HG03457 (cell line): ENCODE measurements around the gene HSPBAP1.

Experiments
- ATAC-seq: cut with Tn5 transposase; IDR thresholded peaks from one replicate; pipeline ENCODE4 v1.9.1; 2021; ENCODE audit warnings: moderate number of reproducible peaks; ENCODE audit not compliant: unreplicated experiment

The HSPBAP1 gene

GRCh38 chr3:122793568-122794416, at the start of gene HSPBAP1:
Gene HSPBAP1, minus strand, starts transcription at chr3:122793831. Its CDS starts 151 bp downstream, at chr3:122793680.
- peak; percentile 47 for ATAC-seq

- ATAC-seq, result no peak
Observed at GRCh38 chr3:122835590-122835989, 42.0 kb upstream of the HSPBAP1 start.

DNA sequence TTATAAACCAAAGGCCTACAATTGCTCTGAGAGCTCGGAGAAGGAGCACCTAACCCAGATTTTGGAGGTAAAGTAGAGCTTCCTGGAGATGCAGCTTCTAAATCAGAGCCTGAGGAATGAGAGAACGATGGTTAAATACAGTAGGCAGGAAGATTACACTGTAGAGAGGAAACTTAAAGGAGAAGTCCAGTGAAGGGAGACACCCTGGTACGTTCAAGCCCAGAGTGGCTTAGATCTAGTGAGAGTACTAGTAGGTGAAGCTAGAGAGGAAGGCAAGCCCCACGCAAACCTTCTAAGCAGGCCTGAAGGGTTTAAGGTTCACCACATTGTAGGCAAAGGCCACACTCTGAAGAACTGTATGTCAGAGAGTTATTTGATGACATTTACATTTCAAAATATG, 34.6 kb upstream of the HSPBAP1 start:
- ATAC-seq, result no peak

DNA sequence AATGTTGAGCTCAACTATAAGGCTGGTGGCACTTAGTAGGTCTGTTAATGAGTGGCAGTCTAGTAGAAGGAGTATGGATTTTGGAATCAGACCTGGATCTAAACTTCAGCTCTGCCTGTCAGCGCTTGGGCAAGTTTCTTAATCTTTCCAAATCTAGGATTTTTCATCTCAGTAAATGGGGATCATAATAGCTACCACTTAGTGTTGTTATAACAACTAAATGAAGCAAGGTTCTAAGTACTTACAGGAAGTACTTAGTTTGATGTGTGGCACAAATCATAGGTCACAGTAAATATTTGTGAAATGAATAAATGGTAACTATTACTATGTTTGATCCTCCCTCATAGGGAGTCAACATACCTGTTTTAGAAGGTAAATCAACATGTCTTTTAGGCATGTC, 32.6 kb upstream of the HSPBAP1 start:
- ATAC-seq, result no peak

DNA sequence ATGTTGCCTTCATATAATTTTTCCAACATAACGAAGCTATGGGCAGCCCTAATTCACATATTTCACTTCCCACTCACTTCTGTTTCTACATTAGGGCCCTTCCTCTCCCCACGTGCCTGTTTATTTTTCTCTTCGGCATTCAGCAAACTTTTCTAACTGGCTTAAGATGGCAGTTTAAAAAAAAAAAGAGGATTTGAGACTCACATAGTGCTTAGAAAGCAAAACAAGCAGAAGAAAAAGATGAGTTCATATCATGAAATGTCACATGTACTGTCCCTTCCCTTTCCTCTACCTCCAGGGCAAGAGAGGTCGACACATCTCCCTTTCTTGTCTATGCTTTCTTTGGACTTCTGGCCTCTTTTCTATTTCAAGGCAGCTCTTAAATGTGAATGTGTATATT, 31.8 kb upstream of the HSPBAP1 start:
- ATAC-seq, result no peak

- no peak for ATAC-seq
Observed at GRCh38 chr3:122824465-122825381, 31.1 kb upstream of the HSPBAP1 start.

- ATAC-seq, result no peak
Observed at GRCh38 chr3:122816587-122816986, 23.0 kb upstream of the HSPBAP1 start.

DNA sequence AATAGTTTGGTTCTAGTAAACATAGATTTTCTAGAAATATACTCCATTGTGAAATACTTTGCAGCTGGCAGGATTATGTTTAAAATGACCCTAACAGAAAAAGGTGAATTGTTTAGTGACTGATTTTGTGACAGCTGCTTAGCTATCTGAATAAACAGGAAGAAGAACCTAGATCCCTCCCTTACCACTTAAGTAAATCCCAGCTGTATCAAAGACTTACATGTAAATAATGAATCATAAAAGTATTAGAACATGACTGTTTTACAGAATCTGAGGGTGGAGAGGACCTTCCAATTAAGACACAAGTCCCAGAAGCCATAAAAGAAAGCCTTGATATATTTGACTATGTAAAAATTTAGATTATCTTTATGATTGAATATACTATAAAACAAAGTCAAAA, 17.1 kb upstream of the HSPBAP1 start:
- no peak for ATAC-seq

GRCh38 chr3:122803977-122804376, 10.3 kb upstream of the HSPBAP1 start:
- ATAC-seq, result no peak

GRCh38 chr3:122802323-122802722, 8.7 kb upstream of the HSPBAP1 start:
- no peak for ATAC-seq

DNA sequence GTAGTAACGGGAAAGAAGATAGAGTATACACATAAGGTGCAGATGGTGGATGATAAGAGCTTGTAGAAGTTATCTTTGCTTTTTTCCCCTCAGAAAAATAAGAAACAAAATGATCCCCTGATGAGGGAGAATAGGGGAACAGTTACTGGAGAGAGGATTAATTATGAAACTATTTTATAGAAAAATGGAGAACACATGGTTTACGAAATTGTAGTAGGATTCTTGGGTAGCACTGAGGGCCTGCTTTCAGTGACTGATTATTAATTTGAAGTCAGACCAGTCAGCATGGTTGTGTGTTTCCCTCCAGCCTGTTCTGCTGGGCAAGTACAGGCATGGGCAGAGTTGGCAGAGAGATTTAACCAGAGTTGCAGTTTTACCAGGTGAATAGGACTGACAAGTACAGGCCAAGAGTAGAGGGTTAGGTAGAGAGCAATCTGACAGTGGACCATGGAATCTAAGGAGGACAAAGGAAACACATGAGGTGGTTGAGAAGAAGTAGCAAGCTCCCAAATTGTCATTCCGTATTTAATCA, 7.1 kb upstream of the HSPBAP1 start:
- no peak for ATAC-seq

GRCh38 chr3:122800031-122800430, 6.4 kb upstream of the HSPBAP1 start:
- ATAC-seq, result no peak

GRCh38 chr3:122799322-122799721, 5.7 kb upstream of the HSPBAP1 start:
- ATAC-seq, result no peak

DNA sequence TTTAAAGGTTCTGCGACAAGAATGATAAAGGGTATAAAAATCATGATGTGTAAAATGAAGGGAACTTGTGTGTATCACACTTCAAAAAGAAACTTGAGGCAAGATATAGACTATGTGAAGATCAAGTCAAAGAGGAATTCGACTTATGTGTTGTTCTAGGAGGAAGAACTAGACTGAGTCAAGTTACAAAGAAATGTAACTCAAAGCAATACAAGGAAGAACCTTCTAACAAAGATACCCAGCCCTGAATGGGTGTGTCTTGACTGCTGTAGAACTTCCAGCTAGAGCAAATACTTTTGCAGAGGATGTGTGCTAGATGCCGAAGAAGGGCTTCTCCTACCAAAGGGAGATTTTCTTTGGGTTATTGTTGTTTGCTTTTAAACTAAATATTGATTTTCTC, 3.7 kb upstream of the HSPBAP1 start:
- no peak for ATAC-seq

GRCh38 chr3:122795674-122796195, 2.1 kb upstream of the HSPBAP1 start:
- ATAC-seq, result no peak

DNA sequence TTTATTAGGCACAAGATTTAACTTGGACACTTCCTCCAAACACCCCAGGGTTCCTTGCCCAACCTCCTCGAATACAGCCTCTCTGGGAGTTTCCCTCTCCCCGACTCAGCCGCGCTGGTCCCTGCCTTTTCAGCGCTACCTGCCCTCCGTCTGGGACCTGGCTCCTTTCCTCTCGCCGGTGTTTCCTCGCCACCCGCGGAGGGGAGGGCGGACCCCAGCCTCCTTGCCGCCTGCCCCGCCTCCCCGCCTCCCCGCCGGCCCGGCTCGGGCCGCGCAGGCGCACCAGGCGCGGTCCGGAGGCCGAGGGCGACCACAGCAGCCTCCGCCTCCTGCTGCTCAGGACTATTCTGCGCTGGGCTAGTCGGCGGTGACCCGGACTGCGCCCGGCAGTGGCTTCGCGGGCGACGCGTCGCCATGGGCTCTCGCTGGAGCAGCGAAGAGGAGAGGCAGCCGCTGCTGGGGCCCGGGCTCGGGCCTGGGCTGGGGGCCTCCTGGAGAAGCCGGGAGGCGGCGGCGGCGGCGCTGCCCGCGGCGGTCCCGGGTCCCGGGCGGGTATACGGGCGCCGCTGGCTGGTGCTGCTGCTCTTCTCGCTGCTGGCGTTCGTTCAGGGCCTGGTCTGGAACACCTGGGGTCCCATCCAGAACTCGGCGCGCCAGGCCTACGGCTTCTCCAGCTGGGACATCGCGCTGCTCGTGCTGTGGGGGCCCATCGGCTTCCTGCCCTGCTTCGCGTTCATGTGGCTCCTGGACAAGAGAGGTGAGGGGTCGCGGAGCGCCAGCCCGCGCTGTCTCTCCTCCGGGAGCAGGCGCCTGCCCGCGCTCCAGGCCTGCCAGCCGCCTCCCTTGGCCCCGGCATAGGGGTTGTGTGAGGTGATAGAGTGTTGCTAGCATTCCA, 1.4 kb upstream of the HSPBAP1 start, which contains the start of gene SLC49A4:
Gene SLC49A4 (plus strand): TSS at position 291 of the 895 bp plus-strand sequence. CDS start 124 bp downstream, at position 415.
- ATAC-seq, result peak; percentile 62

GRCh38 chr3:122794483-122794778, 800 bp upstream of the HSPBAP1 start:
- no peak for ATAC-seq

- no peak for ATAC-seq
Observed at GRCh38 chr3:122789585-122790273, 3.9 kb downstream of the HSPBAP1 start.

DNA sequence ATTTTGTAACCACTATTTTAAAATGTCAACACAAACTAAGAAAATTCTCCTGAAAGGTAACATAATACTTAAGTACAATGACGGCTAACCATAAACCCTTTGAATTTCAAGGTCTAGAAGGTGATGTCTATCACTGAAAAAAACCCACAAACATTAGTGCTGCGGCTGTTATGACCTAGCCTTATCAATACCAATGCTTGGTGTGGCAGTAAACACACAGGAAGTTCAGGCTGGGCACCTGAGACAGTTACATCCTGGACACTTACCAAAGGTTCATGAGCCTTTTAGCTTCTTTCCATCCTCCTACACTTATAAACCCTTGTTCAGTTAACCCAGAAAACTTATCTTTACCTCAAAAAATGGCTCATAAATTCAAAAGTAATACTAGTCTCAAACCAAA, 5.8 kb downstream of the HSPBAP1 start:
- ATAC-seq, result no peak

- no peak for ATAC-seq
Observed at GRCh38 chr3:122786066-122786465, 7.6 kb downstream of the HSPBAP1 start.
